ENCODE data around the gene VIM.

DNA sequence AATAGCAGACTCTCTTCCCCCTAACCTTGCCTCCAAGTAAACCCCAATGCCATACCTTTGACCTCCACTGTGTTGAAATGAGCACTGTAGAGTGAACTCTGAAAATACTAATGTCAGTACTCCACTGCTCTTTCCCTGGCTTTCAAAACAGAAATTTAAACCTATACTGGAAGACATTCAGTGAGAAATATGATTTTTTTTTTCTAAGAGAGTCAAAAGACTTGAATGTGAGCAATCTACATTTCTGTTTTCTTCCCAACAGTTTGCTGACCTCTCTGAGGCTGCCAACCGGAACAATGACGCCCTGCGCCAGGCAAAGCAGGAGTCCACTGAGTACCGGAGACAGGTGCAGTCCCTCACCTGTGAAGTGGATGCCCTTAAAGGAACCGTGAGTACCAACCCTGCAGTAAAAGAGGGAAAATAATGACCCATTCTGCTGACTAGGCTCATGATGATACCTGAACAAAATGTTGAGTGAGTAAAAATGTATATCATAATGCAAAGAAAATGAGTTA lies 6.4 kb downstream of the VIM start:
- TF ChIP-seq EZH2phosphoT487 (IDR thresholded peaks at IDR 0.05; ENCODE audit: borderline replicate concordance) (no peak), EZH2 (IDR thresholded peaks at IDR 0.05) (no peak), YY1 (IDR thresholded peaks at IDR 0.05; ENCODE audit: extremely low read depth, insufficient replicate concordance, low read depth, low read length) (no peak), ZNF274 (IDR thresholded peaks at IDR 0.05; ENCODE audit: low read depth, low read length) (no peak), SRF (IDR thresholded peaks at IDR 0.05; ENCODE audit: low read depth) (no peak), POLR2A (IDR thresholded peaks at IDR 0.05; ENCODE audit: borderline replicate concordance, extremely low read depth, insufficient read depth, insufficient read length) (no peak), RAD21 (IDR thresholded peaks at IDR 0.05; ENCODE audit: low read depth) (no peak), CEBPB (IDR thresholded peaks at IDR 0.05; ENCODE audit: low read depth) (no peak)
- TF ChIP-seq, protein P1, sequence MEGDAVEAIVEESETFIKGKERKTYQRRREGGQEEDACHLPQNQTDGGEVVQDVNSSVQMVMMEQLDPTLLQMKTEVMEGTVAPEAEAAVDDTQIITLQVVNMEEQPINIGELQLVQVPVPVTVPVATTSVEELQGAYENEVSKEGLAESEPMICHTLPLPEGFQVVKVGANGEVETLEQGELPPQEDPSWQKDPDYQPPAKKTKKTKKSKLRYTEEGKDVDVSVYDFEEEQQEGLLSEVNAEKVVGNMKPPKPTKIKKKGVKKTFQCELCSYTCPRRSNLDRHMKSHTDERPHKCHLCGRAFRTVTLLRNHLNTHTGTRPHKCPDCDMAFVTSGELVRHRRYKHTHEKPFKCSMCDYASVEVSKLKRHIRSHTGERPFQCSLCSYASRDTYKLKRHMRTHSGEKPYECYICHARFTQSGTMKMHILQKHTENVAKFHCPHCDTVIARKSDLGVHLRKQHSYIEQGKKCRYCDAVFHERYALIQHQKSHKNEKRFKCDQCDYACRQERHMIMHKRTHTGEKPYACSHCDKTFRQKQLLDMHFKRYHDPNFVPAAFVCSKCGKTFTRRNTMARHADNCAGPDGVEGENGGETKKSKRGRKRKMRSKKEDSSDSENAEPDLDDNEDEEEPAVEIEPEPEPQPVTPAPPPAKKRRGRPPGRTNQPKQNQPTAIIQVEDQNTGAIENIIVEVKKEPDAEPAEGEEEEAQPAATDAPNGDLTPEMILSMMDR (IDR thresholded peaks at IDR 0.05 in 2 of 3, conservative IDR thresholded peaks at IDR 0.05 in 1 of 3; ENCODE audit: borderline replicate concordance in 1 of 3, insufficient read depth in 1 of 3, low read depth in 2 of 3, low read length in 2 of 3): no peak
- TF ChIP-seq, protein P2, sequence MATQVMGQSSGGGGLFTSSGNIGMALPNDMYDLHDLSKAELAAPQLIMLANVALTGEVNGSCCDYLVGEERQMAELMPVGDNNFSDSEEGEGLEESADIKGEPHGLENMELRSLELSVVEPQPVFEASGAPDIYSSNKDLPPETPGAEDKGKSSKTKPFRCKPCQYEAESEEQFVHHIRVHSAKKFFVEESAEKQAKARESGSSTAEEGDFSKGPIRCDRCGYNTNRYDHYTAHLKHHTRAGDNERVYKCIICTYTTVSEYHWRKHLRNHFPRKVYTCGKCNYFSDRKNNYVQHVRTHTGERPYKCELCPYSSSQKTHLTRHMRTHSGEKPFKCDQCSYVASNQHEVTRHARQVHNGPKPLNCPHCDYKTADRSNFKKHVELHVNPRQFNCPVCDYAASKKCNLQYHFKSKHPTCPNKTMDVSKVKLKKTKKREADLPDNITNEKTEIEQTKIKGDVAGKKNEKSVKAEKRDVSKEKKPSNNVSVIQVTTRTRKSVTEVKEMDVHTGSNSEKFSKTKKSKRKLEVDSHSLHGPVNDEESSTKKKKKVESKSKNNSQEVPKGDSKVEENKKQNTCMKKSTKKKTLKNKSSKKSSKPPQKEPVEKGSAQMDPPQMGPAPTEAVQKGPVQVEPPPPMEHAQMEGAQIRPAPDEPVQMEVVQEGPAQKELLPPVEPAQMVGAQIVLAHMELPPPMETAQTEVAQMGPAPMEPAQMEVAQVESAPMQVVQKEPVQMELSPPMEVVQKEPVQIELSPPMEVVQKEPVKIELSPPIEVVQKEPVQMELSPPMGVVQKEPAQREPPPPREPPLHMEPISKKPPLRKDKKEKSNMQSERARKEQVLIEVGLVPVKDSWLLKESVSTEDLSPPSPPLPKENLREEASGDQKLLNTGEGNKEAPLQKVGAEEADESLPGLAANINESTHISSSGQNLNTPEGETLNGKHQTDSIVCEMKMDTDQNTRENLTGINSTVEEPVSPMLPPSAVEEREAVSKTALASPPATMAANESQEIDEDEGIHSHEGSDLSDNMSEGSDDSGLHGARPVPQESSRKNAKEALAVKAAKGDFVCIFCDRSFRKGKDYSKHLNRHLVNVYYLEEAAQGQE (IDR thresholded peaks at IDR 0.05; ENCODE audit: low read depth): no peak

Data from HCT116 (cell line).